Gastroesophageal sphincter (tissue), 4 donors: Measurements from ENCODE around the gene TMEM43. TPM values are rescaled to one million over a fixed set of nuclear protein-coding genes. Genes with fewer than 3 reads are reported as not detected.
A peak's percentile ranks its signal among the peaks of the same experiment; 100 is the strongest.

Source experiments
- ATAC-seq: fragments of 150-250 bp; one replicate; pipeline ENCODE4 v1.9.1; 2016; ENCODE audit warnings: mild to moderate bottlenecking, moderate library complexity
- H3K27ac ChIP-seq, 4 donors: fragments of 200-600 bp; sonication (generic) in 3 of 4; 1 replicate in 3 of 4; 2 replicates in 1 of 4; pipeline ENCODE4 v1.5.1; 2016 to 2019
- H3K27me3 ChIP-seq: fragments of 200-600 bp; sonication (generic); one replicate; pipeline ENCODE4 v1.5.1; 2019
- H3K36me3 ChIP-seq, 2 donors: fragments of 200-600 bp; sonication (generic); one replicate each; pipeline ENCODE4 v1.5.1; 2019; ENCODE audit warnings: control low read depth in 1 of 2
- H3K4me1 ChIP-seq, 3 donors: fragments of 200-600 bp; sonication (generic); 1 replicate in 2 of 3; 2 replicates in 1 of 3; pipeline ENCODE4 v1.5.1; 2016 to 2019; ENCODE audit warnings: control low read depth in 2 of 3
- H3K4me3 ChIP-seq, 2 donors: fragments of 200-600 bp; sonication (generic); one replicate each; pipeline ENCODE4 v1.5.1; 2019; ENCODE audit warnings: mild to moderate bottlenecking in 1 of 2, moderate library complexity in 1 of 2
- H3K9me3 ChIP-seq, 3 donors: fragments of 200-600 bp; sonication (generic); one replicate each; pipeline ENCODE4 v1.5.1; 2017 to 2019; ENCODE audit warnings: control low read depth in 2 of 3
- EP300 ChIP-seq: sonication (generic); formaldehyde crosslinking; IDR thresholded peaks from one replicate; pipeline ENCODE4 v1.6.1; 2017; ENCODE audit warnings: antibody characterized with exemption, mild to moderate bottlenecking
- POLR2A ChIP-seq, 2 donors: fragments of 450-650 bp; IDR thresholded peaks; one replicate each; pipeline ENCODE4 v1.6.1; 2017; ENCODE audit warnings: antibody characterized with exemption in 2 of 2, mild to moderate bottlenecking in 2 of 2, moderate library complexity in 1 of 2
- POLR2AphosphoS5 ChIP-seq: sonication (generic); formaldehyde crosslinking; IDR thresholded peaks from one replicate; pipeline ENCODE4 v1.6.1; 2017; ENCODE audit warnings: antibody characterized with exemption
- WGBS, 2 donors: methylation state at CpG; one replicate each; pipeline ENCODE4 v1.1.5; 2018; ENCODE audit warnings: low coverage in 1 of 2; 5-methylcytosine and 5-hydroxymethylcytosine counted together
- total RNA-seq, 4 donors: library from RNA; depleted of rRNA; stranded (reverse); fragments of >200 nt; gene quantifications; one replicate each; pipeline ENCODE4 v1.1.0, GENCODE V29; 2016
- TF ChIP-seq, protein P1 (sequence below), 4 experiments: fragments of 200-600 bp in 2 of 4; fragments of 450-650 bp in 2 of 4; sonication (generic) in 1 of 4; IDR thresholded peaks; one replicate each; pipeline ENCODE4 v1.5.1; 2017 to 2019; ENCODE audit warnings: antibody characterized with exemption in 4 of 4, mild to moderate bottlenecking in 2 of 4, moderate library complexity in 2 of 4

Gene TMEM43
- total RNA-seq, 4 donors from 2014 or later: 115 to 227 (median 183) TPM

DNA sequence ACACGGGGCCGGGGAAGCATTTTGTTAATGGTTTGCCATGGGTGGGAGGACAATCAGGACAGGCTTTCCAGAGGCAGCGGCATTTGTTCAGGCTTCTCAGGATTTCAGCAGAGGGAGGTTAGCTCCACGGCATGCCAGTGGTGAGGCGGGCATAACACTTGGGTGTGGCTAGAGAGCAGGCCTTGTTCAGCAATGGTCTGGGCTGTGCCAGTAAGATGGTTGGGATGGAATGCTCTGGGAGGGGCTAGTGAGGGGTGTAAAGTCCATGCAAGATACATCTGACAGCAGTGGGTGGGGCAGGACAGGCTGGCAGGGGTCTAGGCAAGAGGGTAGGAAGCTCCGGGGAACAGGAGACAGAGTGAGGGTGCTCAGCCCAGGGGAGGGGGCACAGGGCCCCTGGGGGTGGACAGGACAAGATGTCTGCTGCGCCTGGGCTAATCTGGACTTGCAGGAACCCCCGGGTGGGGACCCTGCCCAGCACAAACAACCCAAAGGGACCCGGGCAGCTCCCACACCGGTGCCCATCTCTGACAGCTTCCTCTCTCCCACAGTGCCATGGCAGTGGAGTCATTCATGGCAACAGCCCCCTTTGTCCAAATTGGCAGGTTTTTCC, 8.4 kb downstream of the TMEM43 start:
- 80 to 95% methylated on average over 2 to 3 of the region's 10 CpGs for WGBS, 2 donors
- TF ChIP-seq EP300 (no peak), POLR2A (IDR thresholded peaks at IDR 0.05) (no peak), POLR2AphosphoS5 (no peak)
- TF ChIP-seq, protein P1, sequence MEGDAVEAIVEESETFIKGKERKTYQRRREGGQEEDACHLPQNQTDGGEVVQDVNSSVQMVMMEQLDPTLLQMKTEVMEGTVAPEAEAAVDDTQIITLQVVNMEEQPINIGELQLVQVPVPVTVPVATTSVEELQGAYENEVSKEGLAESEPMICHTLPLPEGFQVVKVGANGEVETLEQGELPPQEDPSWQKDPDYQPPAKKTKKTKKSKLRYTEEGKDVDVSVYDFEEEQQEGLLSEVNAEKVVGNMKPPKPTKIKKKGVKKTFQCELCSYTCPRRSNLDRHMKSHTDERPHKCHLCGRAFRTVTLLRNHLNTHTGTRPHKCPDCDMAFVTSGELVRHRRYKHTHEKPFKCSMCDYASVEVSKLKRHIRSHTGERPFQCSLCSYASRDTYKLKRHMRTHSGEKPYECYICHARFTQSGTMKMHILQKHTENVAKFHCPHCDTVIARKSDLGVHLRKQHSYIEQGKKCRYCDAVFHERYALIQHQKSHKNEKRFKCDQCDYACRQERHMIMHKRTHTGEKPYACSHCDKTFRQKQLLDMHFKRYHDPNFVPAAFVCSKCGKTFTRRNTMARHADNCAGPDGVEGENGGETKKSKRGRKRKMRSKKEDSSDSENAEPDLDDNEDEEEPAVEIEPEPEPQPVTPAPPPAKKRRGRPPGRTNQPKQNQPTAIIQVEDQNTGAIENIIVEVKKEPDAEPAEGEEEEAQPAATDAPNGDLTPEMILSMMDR (IDR thresholded peaks at IDR 0.05): no peak

GRCh38 chr3:14133876-14134275, 9.0 kb downstream of the TMEM43 start:
- no peak for ATAC-seq
- no peak for TF ChIP-seq EP300
- TF ChIP-seq, protein P1 (IDR thresholded peaks at IDR 0.05): no peak
- no peaks in the 10 kb centered on the region for H3K27me3 ChIP-seq
- WGBS, 2 donors: no CpG with 5 or more reads among the region's 5 CpGs
- H3K36me3 ChIP-seq: peaks cover 0 to 99% of the 10 kb centered on the region in 2 donors
- no peaks in the 10 kb centered on the region for H3K9me3 ChIP-seq
- H3K27ac ChIP-seq: no peak overlapping the region
- peaks cover 0 to 15% (median 6%) of the 10 kb centered on the region in 3 donors for H3K4me1 ChIP-seq
- H3K4me3 ChIP-seq: no peak overlapping the region

More for the DNA sequence above, 8.4 kb downstream of the TMEM43 start:
- no peak for ATAC-seq
- Histone ChIP-seq H3K4me3 (no peak overlapping the region), H3K27me3 (no peaks in the 10 kb centered on the region), H3K9me3 (no peaks in the 10 kb centered on the region), H3K36me3 (peaks cover 0 to 98% of the 10 kb centered on the region in 2 donors), H3K27ac (peak overlapping the region in 1 of 4 donors; percentile 21), H3K4me1 (peaks cover 0 to 16% (median 6%) of the 10 kb centered on the region in 3 donors)

- Histone ChIP-seq H3K4me1 (peaks cover 0 to 15% (median 6%) of the 10 kb centered on the region in 3 donors), H3K36me3 (peaks cover 0 to 99% of the 10 kb centered on the region in 2 donors), H3K27ac (no peak overlapping the region), H3K27me3 (no peaks in the 10 kb centered on the region), H3K4me3 (no peak overlapping the region), H3K9me3 (no peaks in the 10 kb centered on the region)
- TF ChIP-seq POLR2AphosphoS5 (no peak), EP300 (no peak), POLR2A (IDR thresholded peaks at IDR 0.05) (no peak)
- TF ChIP-seq, protein P1 (IDR thresholded peaks at IDR 0.05): no peak
- ATAC-seq: no peak
- 100% methylated on average over 2 of the region's 6 CpGs; no CpG with 5 or more reads in 1 of the 2 donors for WGBS, 2 donors
Observed at GRCh38 chr3:14134291-14134690, 9.4 kb downstream of the TMEM43 start.

DNA sequence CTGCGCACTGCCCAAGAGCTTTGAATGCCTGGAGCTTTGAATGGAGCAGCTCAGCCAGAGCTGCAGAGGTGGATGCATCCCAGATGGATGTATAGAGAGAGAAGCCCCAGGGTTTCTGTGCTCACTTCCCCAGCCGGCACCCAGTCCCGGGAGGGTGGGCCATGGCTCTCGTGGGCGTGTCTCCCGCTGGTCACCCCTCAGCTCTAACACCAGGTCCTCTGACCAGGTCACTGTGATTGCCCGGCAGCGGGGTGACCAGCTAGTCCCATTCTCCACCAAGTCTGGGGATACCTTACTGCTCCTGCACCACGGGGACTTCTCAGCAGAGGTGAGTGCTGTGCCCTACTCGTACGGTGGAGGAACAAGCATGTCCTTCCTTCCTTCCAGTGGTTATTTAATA, 10.7 kb downstream of the TMEM43 start:
- 76% methylated on average over 2 of the region's 11 CpGs; no CpG with 5 or more reads in 1 of the 2 donors for WGBS, 2 donors
- Histone ChIP-seq H3K27me3 (no peaks in the 10 kb centered on the region), H3K4me1 (peaks cover 0 to 16% (median 6%) of the 10 kb centered on the region in 3 donors), H3K27ac (no peak overlapping the region), H3K9me3 (no peaks in the 10 kb centered on the region), H3K36me3 (peaks cover 0 to 99% of the 10 kb centered on the region in 2 donors), H3K4me3 (no peak overlapping the region)
- ATAC-seq: no peak
- TF ChIP-seq POLR2AphosphoS5: no peak
- TF ChIP-seq, protein P1 (IDR thresholded peaks at IDR 0.05): no peak
- no peak for TF ChIP-seq EP300
- no peak for TF ChIP-seq POLR2A (IDR thresholded peaks at IDR 0.05)

DNA sequence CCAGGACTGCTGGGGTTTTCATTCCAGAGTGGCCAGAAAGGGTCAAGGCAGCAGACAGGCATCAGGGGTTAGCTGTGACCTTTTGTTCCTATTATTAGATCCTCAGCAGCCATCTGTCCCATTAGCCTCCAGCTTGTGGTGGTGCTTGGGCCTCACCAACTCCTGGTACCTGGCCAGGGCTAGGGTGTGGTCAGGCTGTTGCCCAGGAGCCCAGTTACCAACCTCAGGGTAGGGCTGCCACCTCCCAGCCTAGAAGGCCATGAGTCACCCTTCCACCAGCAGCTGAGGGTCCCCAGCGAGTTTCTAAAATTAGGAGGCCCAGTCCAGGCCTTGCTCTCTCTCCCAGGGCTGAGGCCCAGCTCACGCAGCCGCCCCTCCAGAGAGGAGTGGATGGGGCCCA, 12.2 kb downstream of the TMEM43 start:
- H3K4me1 ChIP-seq: peaks cover 0 to 30% (median 6%) of the 10 kb centered on the region in 3 donors
- no peaks in the 10 kb centered on the region for H3K27me3 ChIP-seq
- H3K27ac ChIP-seq: peak overlapping the region in 3 of 4 donors; percentile 38 to 63 (median 57)
- TF ChIP-seq POLR2AphosphoS5 (no peak), POLR2A (IDR thresholded peaks at IDR 0.05) (no peak), EP300 (no peak)
- TF ChIP-seq, protein P1 (IDR thresholded peaks at IDR 0.05): no peak
- H3K4me3 ChIP-seq: no peak overlapping the region
- no CpG with 5 or more reads among the region's 3 CpGs for WGBS, 2 donors
- ATAC-seq: no peak
- peaks cover 0 to 99% of the 10 kb centered on the region in 2 donors for H3K36me3 ChIP-seq
- H3K9me3 ChIP-seq: no peaks in the 10 kb centered on the region
